Activated CD4-positive, alpha-beta T cell treated with anti-CD3 and anti-CD28 coated beads for 1 hour (primary cell): Measurements from ENCODE around the gene PEAK3.
A peak's percentile ranks its signal among the peaks of the same experiment; 100 is the strongest.

Source experiments
- DNase-seq: peaks from one replicate; pipeline ENCODE4 v3.0.0-alpha.2; 2020

Gene PEAK3

GRCh38 chr19:2269244-2270156 lies 12.5 kb downstream of the PEAK3 start:
- DNase-seq, result peak; percentile 99

GRCh38 chr19:2268861-2269243 lies 13.1 kb downstream of the PEAK3 start:
- DNase-seq, result no peak

- DNase-seq, result no peak
Observed at GRCh38 chr19:2268480-2268830, 13.5 kb downstream of the PEAK3 start.

GRCh38 chr19:2266183-2266993 lies 15.6 kb downstream of the PEAK3 start:
- DNase-seq, result no peak

- DNase-seq, result peak; percentile 36
Observed at GRCh38 chr19:2261438-2262172, 20.4 kb downstream of the PEAK3 start.

- no peak for DNase-seq
Observed at GRCh38 chr19:2260341-2260805, 21.6 kb downstream of the PEAK3 start.

- DNase-seq, result no peak
Observed at GRCh38 chr19:2259336-2259735, 22.6 kb downstream of the PEAK3 start.

GRCh38 chr19:2255982-2256685 lies 25.8 kb downstream of the PEAK3 start, which contains the start of gene JSRP1:
Gene JSRP1, minus strand, starts transcription at chr19:2256417. Its CDS starts 1,103 bp downstream, at chr19:2255314.
- DNase-seq, result no peak

GRCh38 chr19:2255112-2255845 lies 26.7 kb downstream of the PEAK3 start:
- no peak for DNase-seq

- no peak for DNase-seq
Observed at GRCh38 chr19:2254064-2254872, 27.7 kb downstream of the PEAK3 start.

GRCh38 chr19:2253106-2254063 lies 28.6 kb downstream of the PEAK3 start:
- DNase-seq, result peak; percentile 36

GRCh38 chr19:2252797-2253105 lies 29.2 kb downstream of the PEAK3 start:
- DNase-seq, result no peak

- no peak for DNase-seq
Observed at GRCh38 chr19:2252055-2252796, 29.7 kb downstream of the PEAK3 start.

GRCh38 chr19:2251106-2252054 lies 30.6 kb downstream of the PEAK3 start:
- no peak for DNase-seq

- DNase-seq, result no peak
Observed at GRCh38 chr19:2250766-2251105, 31.2 kb downstream of the PEAK3 start.

- DNase-seq, result no peak
Observed at GRCh38 chr19:2249880-2250765, 31.9 kb downstream of the PEAK3 start.
